LHCN-M2 (cell line): ENCODE data around the gene RPS5. TPM values are rescaled to one million over a fixed set of nuclear protein-coding genes. Genes with fewer than 3 reads are reported as not detected.
"Not testable (repeated sequence)": the region's sequence is repeated elsewhere in the genome, so short reads cannot be mapped to it uniquely, and the experiment has no call there.

ENCODE experiments used
- DNase-seq: peaks from one replicate; pipeline ENCODE4 v3.0.0-alpha.2; 2012; ENCODE audit warnings: low read depth
- total RNA-seq: library from RNA; depleted of rRNA; stranded (reverse); fragments of >200 nt; gene quantifications from 2 replicates; pipeline ENCODE4 v1.2.3, GENCODE V29; 2014

Gene RPS5
- total RNA-seq, 1 experiment from 2014 or later, result 1,719 TPM

- DNase-seq, result no peak
Observed at GRCh38 chr19:58356766-58357480, 30.1 kb upstream of the RPS5 start.

DNA sequence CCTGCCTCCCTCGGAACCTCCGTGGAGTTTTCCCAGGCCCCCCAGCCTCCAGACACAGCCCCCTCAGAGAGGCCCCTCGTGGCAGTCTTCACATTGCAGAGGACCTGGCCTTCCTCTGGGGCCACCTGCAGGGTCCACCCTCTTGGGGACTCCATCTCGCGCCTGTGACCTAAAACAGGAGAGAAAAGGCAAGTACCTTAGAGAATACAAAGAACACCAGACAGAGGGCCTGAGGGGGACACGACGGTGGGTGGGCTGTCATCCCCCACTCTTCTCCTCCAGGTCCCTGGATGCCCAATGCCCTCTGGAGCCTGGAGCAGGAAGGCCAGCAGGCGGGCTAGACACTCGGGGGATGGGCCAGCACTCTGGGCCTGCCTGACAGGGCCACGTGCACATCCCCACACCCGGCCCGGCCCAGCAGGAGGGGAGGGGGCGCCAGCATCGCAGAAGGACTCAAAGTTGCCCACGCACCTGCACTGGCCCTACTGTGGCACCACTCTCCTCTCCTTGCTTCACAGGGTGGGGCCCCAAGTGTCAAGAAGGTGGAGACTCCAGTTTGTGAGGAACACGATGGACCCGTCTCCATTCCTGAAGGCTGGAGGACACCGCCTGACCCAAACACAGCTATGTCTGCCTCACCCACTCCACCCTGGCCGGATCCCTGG lies 29.5 kb upstream of the RPS5 start:
- no peak for DNase-seq

- DNase-seq, result peak; percentile 54
Observed at GRCh38 chr19:58361900-58362271, 25.2 kb upstream of the RPS5 start.

GRCh38 chr19:58362272-58362994 lies 24.6 kb upstream of the RPS5 start, which contains the start of gene ZNF497:
ZNF497 (minus strand) TSS chr19:58362751; CDS start chr19:58357635, 5,116 bp downstream.
- DNase-seq, result peak; percentile 93

DNA sequence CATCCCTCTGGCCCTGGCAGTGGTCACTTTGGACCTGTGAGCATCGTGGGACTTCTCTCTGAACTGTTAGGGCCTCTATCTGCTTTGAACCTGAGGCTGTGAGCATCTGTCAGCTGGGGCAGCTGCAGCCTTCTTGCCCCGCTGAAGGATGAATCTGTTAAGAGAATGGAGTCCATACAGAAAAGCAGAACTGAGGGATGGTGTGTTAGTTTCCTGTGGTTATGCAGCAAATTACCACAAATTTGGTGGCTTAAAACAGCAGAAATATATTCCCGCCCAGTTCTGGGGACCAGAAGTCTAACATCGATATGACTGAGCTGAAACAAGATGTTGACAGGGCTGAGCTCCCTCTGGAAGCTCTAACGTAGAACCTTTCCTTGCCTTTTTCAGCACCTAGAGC lies 22.9 kb upstream of the RPS5 start:
- DNase-seq, result no peak

DNA sequence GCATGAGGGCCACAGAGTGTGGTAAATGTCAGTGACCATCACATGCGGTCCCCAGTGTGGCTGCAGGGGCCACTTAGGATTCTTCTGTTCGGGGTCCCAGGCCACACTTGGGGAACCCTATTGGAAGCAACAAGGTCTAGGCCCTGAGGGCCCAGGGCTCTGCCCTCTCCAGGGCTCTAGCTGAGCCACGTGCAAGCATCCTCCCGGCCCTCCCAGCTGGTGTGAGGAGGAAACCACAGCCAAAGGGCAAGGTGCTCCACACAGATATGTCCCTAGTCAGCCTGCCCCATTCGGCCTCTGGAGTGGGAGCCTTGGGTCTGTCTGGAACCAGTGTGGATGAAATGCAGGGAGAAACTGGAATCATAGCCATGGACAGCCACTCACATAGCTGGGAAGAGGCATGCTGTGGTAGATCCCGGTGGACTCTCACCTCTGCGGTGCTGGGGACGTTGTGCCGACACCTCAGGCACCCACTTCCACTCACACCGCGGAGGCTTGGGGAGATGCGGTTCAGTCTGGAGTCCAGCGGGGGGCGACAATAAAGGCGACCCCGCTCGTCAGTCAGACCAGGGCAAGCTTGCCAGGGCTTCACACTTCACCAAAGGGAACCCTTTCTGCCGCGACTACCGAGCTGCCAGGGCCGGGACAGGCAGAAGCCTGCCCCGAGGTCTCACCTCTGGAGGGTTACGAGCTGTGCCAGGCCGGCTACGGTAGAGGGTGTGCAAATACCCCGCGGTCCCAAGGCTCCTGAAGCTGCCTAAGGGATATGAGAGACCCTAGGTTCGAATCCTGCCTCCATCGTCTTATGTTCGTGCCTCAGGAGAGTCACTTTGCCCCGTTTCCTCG lies 20.3 kb upstream of the RPS5 start:
- DNase-seq, result no peak

DNA sequence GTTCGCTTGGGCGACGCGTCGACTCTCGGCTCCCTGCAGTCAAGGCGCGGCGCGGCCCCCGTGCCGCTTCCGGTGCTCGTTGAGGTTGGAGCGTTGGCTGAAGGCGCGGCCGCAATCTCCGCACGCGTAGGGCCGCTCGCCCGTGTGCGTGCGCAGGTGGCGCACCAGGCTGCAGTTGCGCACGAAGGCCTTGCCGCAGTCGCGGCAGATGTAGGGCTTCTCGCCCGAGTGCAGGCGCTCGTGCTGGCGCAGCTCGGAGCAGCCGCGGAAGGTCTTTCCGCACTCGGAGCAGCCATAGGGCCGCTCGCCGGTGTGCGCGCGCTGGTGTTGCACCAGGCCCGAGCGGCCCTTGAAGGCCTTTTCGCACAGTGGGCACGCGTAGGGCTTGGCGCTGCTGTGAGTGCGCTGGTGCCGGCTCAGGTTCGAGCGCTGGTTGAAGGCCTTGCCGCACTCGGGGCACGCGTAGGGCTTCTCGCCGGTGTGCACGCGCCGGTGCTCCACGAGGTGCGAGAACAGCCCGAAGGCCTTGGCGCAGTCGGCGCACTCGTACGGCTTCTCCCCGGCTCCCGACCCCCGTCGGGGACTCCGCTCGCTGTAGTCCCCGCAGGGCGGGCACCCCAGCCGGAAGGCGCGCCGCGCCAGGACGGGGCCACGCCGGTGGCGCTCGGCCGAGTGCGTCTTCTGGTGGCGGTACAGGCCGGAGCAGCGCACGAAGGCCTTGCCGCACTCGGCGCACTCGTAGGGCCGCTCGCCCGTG lies 19.2 kb upstream of the RPS5 start:
- DNase-seq, result no peak

GRCh38 chr19:58368561-58369360 lies 18.3 kb upstream of the RPS5 start:
- no peak for DNase-seq

GRCh38 chr19:58372311-58373133 lies 14.5 kb upstream of the RPS5 start:
- no peak for DNase-seq

- DNase-seq, result no peak
Observed at GRCh38 chr19:58374200-58374599, 12.9 kb upstream of the RPS5 start.

DNA sequence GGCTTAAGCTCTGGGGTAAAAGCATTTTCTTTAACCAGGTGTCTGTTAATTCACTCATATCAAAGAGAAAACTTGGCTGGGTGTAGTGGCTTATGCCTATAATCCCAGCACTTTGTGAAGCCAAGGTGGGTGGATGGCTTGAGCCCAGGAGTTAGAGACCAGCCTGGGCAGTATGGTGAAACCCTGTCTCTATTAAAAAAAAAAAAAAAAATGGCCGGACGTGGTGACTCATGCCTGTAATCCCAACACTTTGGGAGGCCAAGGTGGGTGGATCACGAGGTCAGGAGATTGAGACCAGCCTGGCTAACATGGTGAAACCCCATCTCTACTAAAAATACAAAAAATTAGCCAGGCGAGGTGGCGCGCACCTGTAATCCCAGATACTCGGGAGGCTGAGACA lies 10.3 kb upstream of the RPS5 start:
- DNase-seq, result not testable (repeated sequence)

DNA sequence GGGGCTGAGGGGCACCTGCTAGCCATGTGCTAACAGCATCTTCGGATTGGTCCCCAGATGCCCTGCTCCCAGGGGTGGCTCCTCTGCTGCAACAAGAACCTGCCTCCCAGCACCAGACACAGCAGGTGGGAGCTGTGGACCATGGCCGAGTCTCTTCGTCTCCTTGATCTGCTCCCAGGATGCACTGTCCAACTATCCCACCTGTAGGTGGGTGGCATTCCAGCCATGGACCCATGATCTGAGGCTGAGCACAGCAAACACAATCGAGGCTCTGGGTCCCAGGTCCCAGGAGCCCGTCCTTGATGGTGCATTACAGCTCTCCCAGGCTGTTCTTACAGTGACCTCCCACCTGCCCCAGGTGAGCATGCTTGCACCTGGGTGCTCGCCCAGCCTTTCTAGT lies 7.8 kb upstream of the RPS5 start:
- no peak for DNase-seq

- DNase-seq, result no peak
Observed at GRCh38 chr19:58380037-58380661, 6.9 kb upstream of the RPS5 start.

- peak; percentile 100 for DNase-seq
Observed at GRCh38 chr19:58380662-58381459, 6.2 kb upstream of the RPS5 start, which contains the start of gene ZNF837. ZNF837 (minus strand) TSS chr19:58381030; CDS start chr19:58369332, 11,698 bp downstream.

GRCh38 chr19:58381460-58382212 lies 5.4 kb upstream of the RPS5 start:
- no peak for DNase-seq

GRCh38 chr19:58382997-58383603 lies 4.0 kb upstream of the RPS5 start:
- no peak for DNase-seq
